Endodermal cell (in vitro differentiated cells): ENCODE data around the gene BIRC7. TPM values are rescaled to one million over a fixed set of nuclear protein-coding genes. Genes with fewer than 3 reads are reported as not detected.

Experiments
- DNase-seq: peaks from one replicate; pipeline ENCODE4 v3.0.0-alpha.2; 2017
- H3K27ac ChIP-seq: 2 replicates; pipeline ENCODE4 v1.5.1; 2013; ENCODE audit warnings: mild to moderate bottlenecking, low read depth, low read length, moderate library complexity
- H3K27me3 ChIP-seq: 2 replicates; pipeline ENCODE4 v1.6.1; 2013; ENCODE audit warnings: mild to moderate bottlenecking, low read length, moderate library complexity; ENCODE audit not compliant: insufficient read depth, control insufficient read depth, poor library complexity, severe bottlenecking
- H3K36me3 ChIP-seq: 2 replicates; pipeline ENCODE4 v1.7.0; 2013; ENCODE audit warnings: mild to moderate bottlenecking, low read length, moderate library complexity; ENCODE audit not compliant: control insufficient read depth, insufficient read depth
- H3K4me1 ChIP-seq: one replicate; pipeline ENCODE4 v1.7.0; 2013; ENCODE audit warnings: low read length; ENCODE audit not compliant: control insufficient read depth, insufficient read depth
- H3K4me3 ChIP-seq: 2 replicates; pipeline ENCODE4 v1.5.1; 2013; ENCODE audit warnings: mild to moderate bottlenecking, low read length, moderate library complexity
- H3K9ac ChIP-seq: 2 replicates; pipeline ENCODE4 v1.6.1; 2013; ENCODE audit warnings: mild to moderate bottlenecking, low read length, moderate library complexity; ENCODE audit not compliant: poor library complexity, severe bottlenecking; ENCODE audit errors: extremely low read depth
- H3K9me3 ChIP-seq: 2 replicates; pipeline ENCODE4 v1.6.1; 2013; ENCODE audit warnings: mild to moderate bottlenecking, low read length, moderate library complexity; ENCODE audit not compliant: control insufficient read depth
- H3K27ac Mint-ChIP-seq: 2 replicates; pipeline ENCODE4 v1.8.0; 2020; ENCODE audit warnings: mixed read lengths
- H3K27me3 Mint-ChIP-seq: 2 replicates; pipeline ENCODE4 v1.8.0; 2021; ENCODE audit warnings: mild to moderate bottlenecking, mixed read lengths; ENCODE audit not compliant: insufficient read depth
- H3K36me3 Mint-ChIP-seq: 2 replicates; pipeline ENCODE4 v1.8.0; 2020; ENCODE audit warnings: low read depth, mixed read lengths
- H3K4me1 Mint-ChIP-seq: 2 replicates; pipeline ENCODE4 v1.8.0; 2020; ENCODE audit warnings: mixed read lengths
- H3K4me3 Mint-ChIP-seq: 2 replicates; pipeline ENCODE4 v1.8.0; 2020; ENCODE audit warnings: mild to moderate bottlenecking, moderate library complexity, mixed read lengths
- H3K9me3 Mint-ChIP-seq: 2 replicates; pipeline ENCODE4 v1.8.0; 2020; ENCODE audit warnings: mild to moderate bottlenecking, mixed read lengths
- CTCF ChIP-seq: fragments of 200-600 bp; sonication (generic); conservative IDR thresholded peaks from 2 replicates; pipeline ENCODE4 v1.5.0; 2021; ENCODE audit warnings: antibody characterized with exemption, mild to moderate bottlenecking
- WGBS, 2 experiments: methylation state at CpG; one replicate each; pipeline versions ENCODE4 v1.1.5 to v1.1.7; 2013; ENCODE audit warnings: missing lambda C conversion rate in 2 of 2, mixed read lengths in 1 of 2; ENCODE audit not compliant: insufficient coverage in 1 of 2, insufficient read length in 1 of 2; 5-methylcytosine and 5-hydroxymethylcytosine counted together
- total RNA-seq, 2 donors: library from RNA; stranded (reverse); fragmentation: NEBNext Ultra II Directional in 1 of 2; extraction: Animal tissue kit (Norgen Biotek cat#: 25700) in 1 of 2; gene quantifications; 2 replicates in 1 of 2; 3 replicates in 1 of 2; pipeline ENCODE4 v1.2.1, GENCODE V29; 2021

Gene BIRC7
- total RNA-seq, 2 donors from 2014 or later = not detected

GRCh38 chr20:63261795-63262528, 26.3 kb downstream of the BIRC7 start:
- Histone ChIP-seq H3K27ac (peak overlapping the region; percentile 84), H3K27me3 (peaks cover 3% of the 10 kb centered on the region), H3K36me3 (no peaks in the 10 kb centered on the region), H3K9me3 (no peaks in the 10 kb centered on the region), H3K4me3 (no peak overlapping the region), H3K9ac (no peak overlapping the region), H3K4me1 (no peaks in the 10 kb centered on the region)
- Mint-ChIP-seq H3K36me3 (no peaks in the 10 kb centered on the region), H3K4me3 (no peak overlapping the region), H3K4me1 (no peaks in the 10 kb centered on the region), H3K9me3 (no peaks in the 10 kb centered on the region), H3K27me3 (peaks cover 3% of the 10 kb centered on the region), H3K27ac (no peak overlapping the region)
- no peak for TF ChIP-seq CTCF
- 82 to 89% methylated on average over 22 to 30 of the region's 30 CpGs for WGBS, 2 experiments
- DNase-seq = no peak

GRCh38 chr20:63262836-63263235, 27.1 kb downstream of the BIRC7 start:
- H3K36me3 ChIP-seq = no peaks in the 10 kb centered on the region
- no peaks in the 10 kb centered on the region for H3K27me3 ChIP-seq
- no peak overlapping the region for H3K9ac ChIP-seq
- WGBS, 2 experiments = 89 to 93% methylated on average over 5 to 9 of the region's 9 CpGs
- Mint-ChIP-seq H3K36me3 (no peaks in the 10 kb centered on the region), H3K27ac (no peak overlapping the region), H3K4me3 (no peak overlapping the region), H3K4me1 (no peaks in the 10 kb centered on the region), H3K27me3 (peaks cover 2% of the 10 kb centered on the region), H3K9me3 (no peaks in the 10 kb centered on the region)
- no peak overlapping the region for H3K4me3 ChIP-seq
- no peaks in the 10 kb centered on the region for H3K4me1 ChIP-seq
- H3K27ac ChIP-seq = no peak overlapping the region
- no peaks in the 10 kb centered on the region for H3K9me3 ChIP-seq
- no peak for TF ChIP-seq CTCF
- DNase-seq = no peak

DNA sequence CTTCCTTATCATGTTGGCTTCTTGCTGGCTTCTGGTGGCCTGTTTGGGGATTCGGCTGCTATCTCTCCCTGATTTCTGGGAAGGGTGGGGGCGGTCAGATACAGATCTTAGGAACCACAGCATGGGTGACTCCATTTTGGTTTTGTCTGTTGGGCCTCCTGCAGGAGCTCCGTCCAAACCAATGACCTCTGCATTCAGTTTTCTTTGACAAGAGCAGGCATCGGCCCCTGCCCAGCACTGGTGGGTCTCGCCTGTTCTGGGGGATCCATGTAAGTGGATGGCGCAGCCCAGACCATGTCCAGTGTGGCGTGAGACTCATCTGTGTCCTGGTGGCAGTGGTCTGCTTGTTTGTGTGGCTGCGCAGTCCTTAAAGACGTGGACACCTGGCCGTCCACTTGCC, 28.3 kb downstream of the BIRC7 start:
- DNase-seq = no peak
- H3K27me3 ChIP-seq = no peaks in the 10 kb centered on the region
- no peaks in the 10 kb centered on the region for H3K9me3 ChIP-seq
- Mint-ChIP-seq H3K36me3 (no peaks in the 10 kb centered on the region), H3K27me3 (peaks cover 2% of the 10 kb centered on the region), H3K4me1 (no peaks in the 10 kb centered on the region), H3K4me3 (no peak overlapping the region), H3K27ac (no peak overlapping the region), H3K9me3 (no peaks in the 10 kb centered on the region)
- 89 to 90% methylated on average over 8 to 10 of the region's 10 CpGs for WGBS, 2 experiments
- H3K9ac ChIP-seq = no peak overlapping the region
- no peaks in the 10 kb centered on the region for H3K4me1 ChIP-seq
- TF ChIP-seq CTCF = no peak
- H3K36me3 ChIP-seq = no peaks in the 10 kb centered on the region
- H3K4me3 ChIP-seq = no peak overlapping the region
- no peak overlapping the region for H3K27ac ChIP-seq
